Measurements from ENCODE around the gene SLC25A47. TPM values are rescaled to one million over a fixed set of nuclear protein-coding genes. Genes with fewer than 3 reads are reported as not detected.

The SLC25A47 gene
- total RNA-seq, 1 donor from 2014 or later, result not detected

DNA sequence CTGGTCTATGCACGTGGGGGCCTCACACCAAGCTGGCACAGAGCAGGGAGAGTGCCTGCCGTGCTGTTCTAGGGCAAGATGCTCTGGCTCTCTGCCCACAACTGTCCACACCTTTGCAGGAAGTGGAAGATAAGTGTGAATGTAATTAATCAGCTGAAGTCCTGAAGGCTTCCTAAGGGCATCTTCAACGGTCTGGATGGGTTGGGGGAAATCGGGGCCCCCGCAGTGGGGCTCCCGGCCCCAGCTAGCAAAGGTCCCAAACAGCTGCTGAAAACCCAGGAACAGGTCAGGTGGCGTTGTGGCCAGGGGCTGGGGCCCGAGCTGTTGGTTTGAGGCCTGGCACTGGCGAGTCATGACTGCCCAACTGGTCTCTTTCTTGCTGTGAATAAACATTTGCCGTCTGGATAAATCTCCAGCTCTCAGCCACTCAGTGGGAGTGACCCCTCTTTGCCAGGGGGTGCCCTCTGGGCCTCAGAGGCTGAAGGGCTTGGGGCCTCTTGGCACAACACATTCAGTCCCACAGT lies 10.2 kb upstream of the SLC25A47 start:
- no peak for DNase-seq (ENCODE audit: extremely low spot score, unreplicated experiment)
- no peak overlapping the region for H3K27ac Mint-ChIP-seq (ENCODE audit: unreplicated experiment)

GRCh38 chr14:100313464-100314230 lies 9.5 kb upstream of the SLC25A47 start:
- Mint-ChIP-seq H3K27ac (ENCODE audit: unreplicated experiment) (no peak overlapping the region), H3K4me1 (ENCODE audit: unreplicated experiment) (peaks cover 21% of the 10 kb centered on the region), H3K36me3 (ENCODE audit: unreplicated experiment) (no peaks in the 10 kb centered on the region), H3K9me3 (ENCODE audit: unreplicated experiment) (no peaks in the 10 kb centered on the region), H3K4me3 (ENCODE audit: unreplicated experiment) (no peak overlapping the region), H3K27me3 (ENCODE audit: unreplicated experiment) (no peaks in the 10 kb centered on the region)
- TF ChIP-seq, protein P1, sequence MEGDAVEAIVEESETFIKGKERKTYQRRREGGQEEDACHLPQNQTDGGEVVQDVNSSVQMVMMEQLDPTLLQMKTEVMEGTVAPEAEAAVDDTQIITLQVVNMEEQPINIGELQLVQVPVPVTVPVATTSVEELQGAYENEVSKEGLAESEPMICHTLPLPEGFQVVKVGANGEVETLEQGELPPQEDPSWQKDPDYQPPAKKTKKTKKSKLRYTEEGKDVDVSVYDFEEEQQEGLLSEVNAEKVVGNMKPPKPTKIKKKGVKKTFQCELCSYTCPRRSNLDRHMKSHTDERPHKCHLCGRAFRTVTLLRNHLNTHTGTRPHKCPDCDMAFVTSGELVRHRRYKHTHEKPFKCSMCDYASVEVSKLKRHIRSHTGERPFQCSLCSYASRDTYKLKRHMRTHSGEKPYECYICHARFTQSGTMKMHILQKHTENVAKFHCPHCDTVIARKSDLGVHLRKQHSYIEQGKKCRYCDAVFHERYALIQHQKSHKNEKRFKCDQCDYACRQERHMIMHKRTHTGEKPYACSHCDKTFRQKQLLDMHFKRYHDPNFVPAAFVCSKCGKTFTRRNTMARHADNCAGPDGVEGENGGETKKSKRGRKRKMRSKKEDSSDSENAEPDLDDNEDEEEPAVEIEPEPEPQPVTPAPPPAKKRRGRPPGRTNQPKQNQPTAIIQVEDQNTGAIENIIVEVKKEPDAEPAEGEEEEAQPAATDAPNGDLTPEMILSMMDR (IDR thresholded peaks at IDR 0.05), result no peak
- DNase-seq (ENCODE audit: extremely low spot score, unreplicated experiment), result no peak

More for the DNA sequence above, 10.2 kb upstream of the SLC25A47 start:
- Mint-ChIP-seq H3K4me1 (ENCODE audit: unreplicated experiment) (peaks cover 28% of the 10 kb centered on the region), H3K36me3 (ENCODE audit: unreplicated experiment) (no peaks in the 10 kb centered on the region), H3K9me3 (ENCODE audit: unreplicated experiment) (no peaks in the 10 kb centered on the region), H3K27me3 (ENCODE audit: unreplicated experiment) (no peaks in the 10 kb centered on the region), H3K4me3 (ENCODE audit: unreplicated experiment) (no peak overlapping the region)
- TF ChIP-seq, protein P1 (IDR thresholded peaks at IDR 0.05), result no peak

GRCh38 chr14:100314724-100315123 lies 8.4 kb upstream of the SLC25A47 start:
- H3K9me3 Mint-ChIP-seq (ENCODE audit: unreplicated experiment), result no peaks in the 10 kb centered on the region
- H3K4me3 Mint-ChIP-seq (ENCODE audit: unreplicated experiment), result no peak overlapping the region
- H3K27me3 Mint-ChIP-seq (ENCODE audit: unreplicated experiment), result no peaks in the 10 kb centered on the region
- TF ChIP-seq, protein P1 (IDR thresholded peaks at IDR 0.05), result no peak
- H3K27ac Mint-ChIP-seq (ENCODE audit: unreplicated experiment), result no peak overlapping the region
- DNase-seq (ENCODE audit: extremely low spot score, unreplicated experiment), result no peak
- peaks cover 15% of the 10 kb centered on the region for H3K4me1 Mint-ChIP-seq (ENCODE audit: unreplicated experiment)
- no peaks in the 10 kb centered on the region for H3K36me3 Mint-ChIP-seq (ENCODE audit: unreplicated experiment)

GRCh38 chr14:100317389-100317788 lies 5.8 kb upstream of the SLC25A47 start:
- no peaks in the 10 kb centered on the region for H3K27me3 Mint-ChIP-seq (ENCODE audit: unreplicated experiment)
- DNase-seq (ENCODE audit: extremely low spot score, unreplicated experiment), result no peak
- no peaks in the 10 kb centered on the region for H3K36me3 Mint-ChIP-seq (ENCODE audit: unreplicated experiment)
- no peak overlapping the region for H3K4me3 Mint-ChIP-seq (ENCODE audit: unreplicated experiment)
- no peaks in the 10 kb centered on the region for H3K9me3 Mint-ChIP-seq (ENCODE audit: unreplicated experiment)
- no peak overlapping the region for H3K27ac Mint-ChIP-seq (ENCODE audit: unreplicated experiment)
- peaks cover 14% of the 10 kb centered on the region for H3K4me1 Mint-ChIP-seq (ENCODE audit: unreplicated experiment)
- TF ChIP-seq, protein P1 (IDR thresholded peaks at IDR 0.05), result no peak

Data from osteocyte (in vitro differentiated cells).